ENCODE measurements around the gene TRAIP.
"Not testable (repeated sequence)": the region's sequence is repeated elsewhere in the genome, so short reads cannot be mapped to it uniquely, and the experiment has no call there.

Gene TRAIP

GRCh38 chr3:49839193-49839809, 17.1 kb downstream of the TRAIP start:
- no peak overlapping the region for H3K9ac ChIP-seq (ENCODE audit: low read depth in 1 of 2, low read length in 2 of 2)
- H3K27ac ChIP-seq (ENCODE audit: low read depth, low read length) = no peak overlapping the region
- H3K36me3 ChIP-seq (ENCODE audit: control insufficient read depth in 1 of 2, insufficient read depth in 2 of 2, low read length in 2 of 2) = no peaks in the 10 kb centered on the region
- H3K4me3 ChIP-seq (ENCODE audit: low read depth in 1 of 2, low read length in 2 of 2) = no peak overlapping the region
- no peaks in the 10 kb centered on the region for H3K27me3 ChIP-seq (ENCODE audit: control insufficient read depth in 1 of 2, insufficient read depth in 2 of 2, low read length in 2 of 2)
- no peaks in the 10 kb centered on the region for H3K9me3 ChIP-seq (ENCODE audit: control insufficient read depth in 1 of 2, low read length in 2 of 2)
- peaks cover 6 to 14% of the 10 kb centered on the region in 2 donors for H3K4me1 ChIP-seq (ENCODE audit: control insufficient read depth in 1 of 2, insufficient read depth in 2 of 2, low read length in 2 of 2)

- H3K9ac ChIP-seq (ENCODE audit: low read depth in 1 of 2, low read length in 2 of 2) = no peak overlapping the region
- no peaks in the 10 kb centered on the region for H3K4me1 ChIP-seq (ENCODE audit: control insufficient read depth in 1 of 2, insufficient read depth in 2 of 2, low read length in 2 of 2)
- H3K36me3 ChIP-seq (ENCODE audit: control insufficient read depth in 1 of 2, insufficient read depth in 2 of 2, low read length in 2 of 2) = peaks cover 0 to 22% of the 10 kb centered on the region in 2 donors
- H3K27ac ChIP-seq (ENCODE audit: low read depth, low read length) = no peak overlapping the region
- H3K9me3 ChIP-seq (ENCODE audit: control insufficient read depth in 1 of 2, low read length in 2 of 2) = no peaks in the 10 kb centered on the region
- no peak overlapping the region for H3K4me3 ChIP-seq (ENCODE audit: low read depth in 1 of 2, low read length in 2 of 2)
- H3K27me3 ChIP-seq (ENCODE audit: control insufficient read depth in 1 of 2, insufficient read depth in 2 of 2, low read length in 2 of 2) = no peaks in the 10 kb centered on the region
These were observed 25.0 kb downstream of the TRAIP start for GRCh38 chr3:49831341-49831740.

- H3K4me3 ChIP-seq (ENCODE audit: low read depth in 1 of 2, low read length in 2 of 2) = no peak overlapping the region
- peaks cover 0 to 22% of the 10 kb centered on the region in 2 donors for H3K36me3 ChIP-seq (ENCODE audit: control insufficient read depth in 1 of 2, insufficient read depth in 2 of 2, low read length in 2 of 2)
- H3K9ac ChIP-seq (ENCODE audit: low read depth in 1 of 2, low read length in 2 of 2) = no peak overlapping the region
- no peak overlapping the region for H3K27ac ChIP-seq (ENCODE audit: low read depth, low read length)
- H3K4me1 ChIP-seq (ENCODE audit: control insufficient read depth in 1 of 2, insufficient read depth in 2 of 2, low read length in 2 of 2) = no peaks in the 10 kb centered on the region
- no peaks in the 10 kb centered on the region for H3K27me3 ChIP-seq (ENCODE audit: control insufficient read depth in 1 of 2, insufficient read depth in 2 of 2, low read length in 2 of 2)
- H3K9me3 ChIP-seq (ENCODE audit: control insufficient read depth in 1 of 2, low read length in 2 of 2) = no peaks in the 10 kb centered on the region
These were observed 30.3 kb downstream of the TRAIP start for GRCh38 chr3:49826016-49826415.

GRCh38 chr3:49823131-49823530, 33.2 kb downstream of the TRAIP start:
- not testable (repeated sequence) for H3K4me1 ChIP-seq (ENCODE audit: control insufficient read depth in 1 of 2, insufficient read depth in 2 of 2, low read length in 2 of 2); H3K9ac ChIP-seq (ENCODE audit: low read depth in 1 of 2, low read length in 2 of 2); H3K4me3 ChIP-seq (ENCODE audit: low read depth in 1 of 2, low read length in 2 of 2); H3K27me3 ChIP-seq (ENCODE audit: control insufficient read depth in 1 of 2, insufficient read depth in 2 of 2, low read length in 2 of 2); H3K9me3 ChIP-seq (ENCODE audit: control insufficient read depth in 1 of 2, low read length in 2 of 2); H3K36me3 ChIP-seq (ENCODE audit: control insufficient read depth in 1 of 2, insufficient read depth in 2 of 2, low read length in 2 of 2); H3K27ac ChIP-seq (ENCODE audit: low read depth, low read length)

GRCh38 chr3:49813497-49814174, 42.7 kb downstream of the TRAIP start, which contains the start of gene UBA7:
Gene UBA7, minus strand, starts transcription at chr3:49813953. Its CDS starts 166 bp downstream, at chr3:49813787.
- Histone ChIP-seq H3K36me3 (ENCODE audit: control insufficient read depth in 1 of 2, insufficient read depth in 2 of 2, low read length in 2 of 2) (peaks cover 19 to 43% of the 10 kb centered on the region in 2 donors), H3K4me1 (ENCODE audit: control insufficient read depth in 1 of 2, insufficient read depth in 2 of 2, low read length in 2 of 2) (peaks cover 15 to 21% of the 10 kb centered on the region in 2 donors), H3K9ac (ENCODE audit: low read depth in 1 of 2, low read length in 2 of 2) (peak within 1 kb of the TSS; percentile 74 to 79), H3K4me3 (ENCODE audit: low read depth in 1 of 2, low read length in 2 of 2) (peak within 1 kb of the TSS; percentile 78 to 84), H3K27me3 (ENCODE audit: control insufficient read depth in 1 of 2, insufficient read depth in 2 of 2, low read length in 2 of 2) (no peaks in the 10 kb centered on the region), H3K9me3 (ENCODE audit: control insufficient read depth in 1 of 2, low read length in 2 of 2) (no peaks in the 10 kb centered on the region), H3K27ac (ENCODE audit: low read depth, low read length) (peak within 1 kb of the TSS; percentile 38)

DNA sequence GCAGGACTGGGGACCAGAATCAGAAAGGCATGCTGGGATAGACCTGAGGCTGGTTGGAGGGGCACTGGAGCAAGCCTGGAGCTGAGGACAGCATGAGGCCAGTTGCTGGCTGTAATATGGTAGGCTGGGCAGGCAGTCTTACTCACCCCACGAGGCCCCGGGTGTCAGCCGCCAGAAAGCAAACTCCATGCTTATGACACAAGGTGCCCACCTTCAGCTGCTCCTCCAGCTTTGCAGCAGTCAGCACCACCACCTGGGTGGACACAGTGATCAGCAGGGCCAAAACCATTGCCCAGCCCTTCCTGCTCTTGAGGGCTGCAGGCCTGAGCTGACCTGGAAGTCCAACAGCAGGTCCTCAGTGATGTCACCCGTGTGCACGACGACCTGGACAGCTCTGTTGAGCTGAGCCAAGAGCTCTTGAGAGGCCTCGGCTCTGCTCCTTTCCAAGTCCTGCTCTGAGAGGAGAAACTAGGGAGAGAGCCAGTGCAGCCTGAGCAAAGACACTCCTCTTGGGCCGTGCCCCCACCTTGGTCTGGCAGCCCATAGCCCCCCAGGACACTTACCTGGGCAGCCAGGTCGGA, 43.4 kb downstream of the TRAIP start:
- peak overlapping the region; percentile 78 to 84 for H3K4me3 ChIP-seq (ENCODE audit: low read depth in 1 of 2, low read length in 2 of 2)
- peak overlapping the region; percentile 74 to 79 for H3K9ac ChIP-seq (ENCODE audit: low read depth in 1 of 2, low read length in 2 of 2)
- no peaks in the 10 kb centered on the region for H3K9me3 ChIP-seq (ENCODE audit: control insufficient read depth in 1 of 2, low read length in 2 of 2)
- H3K4me1 ChIP-seq (ENCODE audit: control insufficient read depth in 1 of 2, insufficient read depth in 2 of 2, low read length in 2 of 2) = peaks cover 15 to 21% of the 10 kb centered on the region in 2 donors
- peaks cover 19 to 46% of the 10 kb centered on the region in 2 donors for H3K36me3 ChIP-seq (ENCODE audit: control insufficient read depth in 1 of 2, insufficient read depth in 2 of 2, low read length in 2 of 2)
- H3K27ac ChIP-seq (ENCODE audit: low read depth, low read length) = peak overlapping the region; percentile 38
- H3K27me3 ChIP-seq (ENCODE audit: control insufficient read depth in 1 of 2, insufficient read depth in 2 of 2, low read length in 2 of 2) = no peaks in the 10 kb centered on the region

DNA sequence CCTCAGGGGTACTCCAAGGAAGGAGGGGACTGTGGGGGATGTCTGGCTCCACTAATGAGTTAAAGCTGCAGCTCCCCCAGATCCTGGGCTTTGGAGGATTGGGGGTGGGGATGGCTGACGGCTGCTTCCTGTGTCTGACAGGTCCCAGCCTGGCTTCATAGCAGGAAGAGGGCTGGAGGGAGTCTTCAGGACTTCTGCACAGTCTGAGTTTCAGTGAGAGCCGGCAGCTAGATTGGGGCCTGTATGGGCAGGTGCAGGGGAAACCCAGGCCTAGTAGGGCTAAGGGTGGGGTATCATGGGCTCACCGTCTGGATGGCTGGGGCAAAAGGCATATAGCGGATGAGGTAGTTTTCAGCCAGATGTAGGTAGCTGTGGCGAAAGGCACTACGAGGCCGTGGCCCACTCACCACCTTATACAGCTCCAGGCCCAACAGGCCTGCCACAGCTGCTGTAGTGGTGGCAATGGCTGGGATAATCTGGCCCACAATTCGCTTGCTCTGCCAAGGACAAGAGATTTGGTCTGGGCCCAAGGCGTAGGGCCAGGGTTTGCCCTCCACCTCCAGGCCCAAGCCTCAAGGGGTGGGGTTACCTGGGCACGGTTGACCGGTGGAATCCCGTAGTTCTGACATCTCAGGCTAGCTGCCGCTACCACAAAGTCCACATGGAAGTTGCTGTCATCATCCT, 48.8 kb downstream of the TRAIP start:
- Histone ChIP-seq H3K4me1 (ENCODE audit: control insufficient read depth in 1 of 2, insufficient read depth in 2 of 2, low read length in 2 of 2) (peaks cover 35 to 42% of the 10 kb centered on the region in 2 donors), H3K9ac (ENCODE audit: low read depth in 1 of 2, low read length in 2 of 2) (no peak overlapping the region), H3K4me3 (ENCODE audit: low read depth in 1 of 2, low read length in 2 of 2) (no peak overlapping the region), H3K9me3 (ENCODE audit: control insufficient read depth in 1 of 2, low read length in 2 of 2) (no peaks in the 10 kb centered on the region), H3K36me3 (ENCODE audit: control insufficient read depth in 1 of 2, insufficient read depth in 2 of 2, low read length in 2 of 2) (peaks cover 19 to 52% of the 10 kb centered on the region in 2 donors), H3K27ac (ENCODE audit: low read depth, low read length) (no peak overlapping the region), H3K27me3 (ENCODE audit: control insufficient read depth in 1 of 2, insufficient read depth in 2 of 2, low read length in 2 of 2) (no peaks in the 10 kb centered on the region)

- Histone ChIP-seq H3K27me3 (ENCODE audit: control insufficient read depth in 1 of 2, insufficient read depth in 2 of 2, low read length in 2 of 2) (no peaks in the 10 kb centered on the region), H3K27ac (ENCODE audit: low read depth, low read length) (no peak overlapping the region), H3K4me1 (ENCODE audit: control insufficient read depth in 1 of 2, insufficient read depth in 2 of 2, low read length in 2 of 2) (peaks cover 33 to 40% of the 10 kb centered on the region in 2 donors), H3K9ac (ENCODE audit: low read depth in 1 of 2, low read length in 2 of 2) (no peak overlapping the region), H3K9me3 (ENCODE audit: control insufficient read depth in 1 of 2, low read length in 2 of 2) (no peaks in the 10 kb centered on the region), H3K4me3 (ENCODE audit: low read depth in 1 of 2, low read length in 2 of 2) (no peak overlapping the region), H3K36me3 (ENCODE audit: control insufficient read depth in 1 of 2, insufficient read depth in 2 of 2, low read length in 2 of 2) (peaks cover 19 to 46% of the 10 kb centered on the region in 2 donors)
These were observed 49.5 kb downstream of the TRAIP start for GRCh38 chr3:49806850-49807249.

GRCh38 chr3:49805897-49806701, 50.3 kb downstream of the TRAIP start:
- peaks cover 16 to 39% of the 10 kb centered on the region in 2 donors for H3K36me3 ChIP-seq (ENCODE audit: control insufficient read depth in 1 of 2, insufficient read depth in 2 of 2, low read length in 2 of 2)
- H3K27ac ChIP-seq (ENCODE audit: low read depth, low read length) = peak overlapping the region; percentile 54
- no peaks in the 10 kb centered on the region for H3K9me3 ChIP-seq (ENCODE audit: control insufficient read depth in 1 of 2, low read length in 2 of 2)
- peaks cover 33 to 40% of the 10 kb centered on the region in 2 donors for H3K4me1 ChIP-seq (ENCODE audit: control insufficient read depth in 1 of 2, insufficient read depth in 2 of 2, low read length in 2 of 2)
- no peak overlapping the region for H3K9ac ChIP-seq (ENCODE audit: low read depth in 1 of 2, low read length in 2 of 2)
- H3K4me3 ChIP-seq (ENCODE audit: low read depth in 1 of 2, low read length in 2 of 2) = no peak overlapping the region
- H3K27me3 ChIP-seq (ENCODE audit: control insufficient read depth in 1 of 2, insufficient read depth in 2 of 2, low read length in 2 of 2) = no peaks in the 10 kb centered on the region
